ENCODE results near the gene B4GALT5. TPM values are rescaled to one million over a fixed set of nuclear protein-coding genes. Genes with fewer than 3 reads are reported as not detected.

Gene B4GALT5
- total RNA-seq, 1 experiment from 2014 or later = 63.1 TPM

DNA sequence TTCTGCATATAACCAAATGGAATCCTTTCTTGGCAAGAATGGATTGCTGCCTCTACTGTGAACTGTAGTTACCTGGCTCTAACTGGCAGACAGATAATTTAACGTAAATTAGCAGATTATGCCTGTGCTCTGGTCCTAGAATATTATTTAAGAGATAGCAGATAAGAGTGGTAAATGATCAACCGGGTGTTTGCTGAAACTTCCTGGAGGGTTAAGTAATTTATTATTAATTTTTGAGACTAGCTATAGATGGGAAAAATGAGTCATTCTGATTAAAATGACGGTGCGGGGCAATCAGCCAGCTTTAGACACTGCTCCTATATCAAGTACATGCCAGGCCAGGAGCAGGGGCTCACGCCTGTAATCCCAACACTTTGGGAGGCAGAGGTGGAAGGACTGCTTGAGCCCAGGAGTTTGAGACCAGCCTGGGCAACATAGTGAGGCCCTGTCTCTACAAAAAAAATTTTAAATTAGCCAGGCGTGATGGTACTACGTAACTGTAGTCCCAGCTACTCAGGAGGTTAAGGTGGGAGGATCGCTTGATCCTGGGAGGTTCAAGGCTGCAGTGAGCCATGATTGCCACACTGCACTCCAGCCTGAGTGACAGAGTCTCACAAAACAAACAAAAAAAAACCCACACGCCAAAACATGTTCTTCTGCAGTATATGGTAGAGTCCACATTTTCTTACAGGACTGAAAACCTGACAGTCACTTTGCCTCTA lies 22.6 kb downstream of the B4GALT5 start:
- peaks cover 91% of the 10 kb centered on the region for H3F3A ChIP-seq (ENCODE audit: insufficient read depth, low read depth)
- no peak overlapping the region for H3K4me3 ChIP-seq
- peaks cover 100% of the 10 kb centered on the region for H3K79me2 ChIP-seq (ENCODE audit: low read depth)
- CTCF ChIA-PET = interaction anchor here (1.0 kb wide), 1 partner anchor 11 kb away, joined by 3 read pairs; no protein-coding TSS in a partner anchor
- peak overlapping the region; percentile 99 for H3K27ac ChIP-seq
- peaks cover 42% of the 10 kb centered on the region for H3K36me3 ChIP-seq (ENCODE audit: low read depth)
- peak overlapping the region; percentile 73 for H3K4me2 ChIP-seq
- no peak for DNase-seq
- H3K4me1 ChIP-seq (replicated peaks; ENCODE audit: insufficient read depth) = peaks cover 100% of the 10 kb centered on the region
- H2AFZ ChIP-seq = no peak overlapping the region
- BruUV-seq (replicated peaks) = no TSS peak
- no peaks in the 10 kb centered on the region for H3K9me2 ChIP-seq (ENCODE audit: insufficient read depth)
- POLR2A ChIA-PET (ENCODE audit: unreplicated experiment) = no interaction called here
- TF ChIP-seq, protein P1, sequence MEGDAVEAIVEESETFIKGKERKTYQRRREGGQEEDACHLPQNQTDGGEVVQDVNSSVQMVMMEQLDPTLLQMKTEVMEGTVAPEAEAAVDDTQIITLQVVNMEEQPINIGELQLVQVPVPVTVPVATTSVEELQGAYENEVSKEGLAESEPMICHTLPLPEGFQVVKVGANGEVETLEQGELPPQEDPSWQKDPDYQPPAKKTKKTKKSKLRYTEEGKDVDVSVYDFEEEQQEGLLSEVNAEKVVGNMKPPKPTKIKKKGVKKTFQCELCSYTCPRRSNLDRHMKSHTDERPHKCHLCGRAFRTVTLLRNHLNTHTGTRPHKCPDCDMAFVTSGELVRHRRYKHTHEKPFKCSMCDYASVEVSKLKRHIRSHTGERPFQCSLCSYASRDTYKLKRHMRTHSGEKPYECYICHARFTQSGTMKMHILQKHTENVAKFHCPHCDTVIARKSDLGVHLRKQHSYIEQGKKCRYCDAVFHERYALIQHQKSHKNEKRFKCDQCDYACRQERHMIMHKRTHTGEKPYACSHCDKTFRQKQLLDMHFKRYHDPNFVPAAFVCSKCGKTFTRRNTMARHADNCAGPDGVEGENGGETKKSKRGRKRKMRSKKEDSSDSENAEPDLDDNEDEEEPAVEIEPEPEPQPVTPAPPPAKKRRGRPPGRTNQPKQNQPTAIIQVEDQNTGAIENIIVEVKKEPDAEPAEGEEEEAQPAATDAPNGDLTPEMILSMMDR (conservative IDR thresholded peaks at IDR 0.05) = no peak
- TF ChIP-seq EZH2 (IDR thresholded peaks at IDR 0.05; ENCODE audit: low read depth) = no peak
- H4K20me1 ChIP-seq (ENCODE audit: insufficient read depth) = peaks cover 24% of the 10 kb centered on the region
- intact Hi-C loops (cut with micrococcal nuclease; ENCODE audit: unreplicated experiment) = no loop called here
- no peaks in the 10 kb centered on the region for H3K27me3 ChIP-seq (ENCODE audit: insufficient read depth, low read depth)
- no peaks in the 10 kb centered on the region for H3K9me3 ChIP-seq (ENCODE audit: insufficient read depth, low read depth)

DNA sequence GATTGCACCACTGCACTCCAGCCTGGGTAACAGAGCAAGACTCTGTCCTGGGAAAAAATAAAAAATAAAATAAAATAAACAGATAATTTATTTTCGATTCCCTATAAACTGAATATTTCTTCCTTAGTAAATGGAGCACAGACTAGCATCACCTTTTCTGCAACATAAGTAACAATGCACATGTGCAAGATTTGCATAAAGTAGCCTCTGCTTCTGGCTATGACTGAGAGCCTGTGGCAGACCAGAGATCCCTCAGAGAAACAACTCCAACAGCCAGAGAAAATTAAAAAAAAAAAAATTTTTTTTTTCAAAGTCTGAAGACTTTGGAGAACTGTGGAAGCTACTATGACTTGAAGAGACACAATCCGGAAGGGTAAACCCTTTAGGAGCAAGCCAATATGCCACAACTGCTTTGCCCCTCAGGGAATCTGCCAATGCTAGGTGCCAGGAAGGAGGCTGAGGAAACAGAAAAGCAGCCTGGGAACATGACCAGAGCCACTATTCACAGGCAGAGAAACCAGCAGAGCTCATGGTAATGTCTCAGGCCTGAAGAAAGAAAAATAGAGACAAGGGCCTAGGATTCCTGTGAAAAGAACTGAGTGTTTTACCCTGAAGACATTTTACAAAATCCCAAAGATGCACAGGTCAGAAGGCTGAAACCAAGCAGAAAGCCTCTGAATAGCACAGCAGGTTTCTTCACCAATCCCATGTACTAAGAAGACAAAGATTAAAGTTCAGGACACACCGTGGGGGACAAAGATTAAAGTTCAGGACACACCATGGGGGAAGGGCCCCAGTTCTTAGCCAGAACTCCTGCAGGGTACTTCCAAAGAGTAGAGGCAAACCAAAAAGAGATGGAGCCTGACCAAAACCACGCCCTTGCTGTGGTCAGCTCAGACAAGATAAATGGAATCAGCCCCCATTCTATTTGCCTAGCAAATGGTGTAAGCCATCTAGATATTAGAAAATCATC lies 25.8 kb downstream of the B4GALT5 start:
- H3F3A ChIP-seq (ENCODE audit: insufficient read depth, low read depth) = peaks cover 90% of the 10 kb centered on the region
- peaks cover 98% of the 10 kb centered on the region for H3K4me1 ChIP-seq (replicated peaks; ENCODE audit: insufficient read depth)
- intact Hi-C loops (cut with micrococcal nuclease; ENCODE audit: unreplicated experiment) = no loop called here
- H3K27me3 ChIP-seq (ENCODE audit: insufficient read depth, low read depth) = no peaks in the 10 kb centered on the region
- no peak overlapping the region for H3K4me2 ChIP-seq
- no peak for TF ChIP-seq EZH2 (IDR thresholded peaks at IDR 0.05; ENCODE audit: low read depth)
- TF ChIP-seq, protein P1 (conservative IDR thresholded peaks at IDR 0.05) = no peak
- BruUV-seq (replicated peaks) = no TSS peak
- H2AFZ ChIP-seq = no peak overlapping the region
- H4K20me1 ChIP-seq (ENCODE audit: insufficient read depth) = peaks cover 19% of the 10 kb centered on the region
- H3K9me2 ChIP-seq (ENCODE audit: insufficient read depth) = no peaks in the 10 kb centered on the region
- no peak overlapping the region for H3K4me3 ChIP-seq
- peak overlapping the region; percentile 37 for H3K27ac ChIP-seq
- ChIA-PET POLR2A (ENCODE audit: unreplicated experiment) (interaction anchor here (0.5 kb wide), 1 partner anchor 27 kb away, joined by 8 read pairs; no protein-coding TSS in a partner anchor), CTCF (no interaction called here)
- no peak for DNase-seq
- H3K79me2 ChIP-seq (ENCODE audit: low read depth) = peaks cover 100% of the 10 kb centered on the region
- H3K9me3 ChIP-seq (ENCODE audit: insufficient read depth, low read depth) = no peaks in the 10 kb centered on the region
- H3K36me3 ChIP-seq (ENCODE audit: low read depth) = peaks cover 58% of the 10 kb centered on the region

DNA sequence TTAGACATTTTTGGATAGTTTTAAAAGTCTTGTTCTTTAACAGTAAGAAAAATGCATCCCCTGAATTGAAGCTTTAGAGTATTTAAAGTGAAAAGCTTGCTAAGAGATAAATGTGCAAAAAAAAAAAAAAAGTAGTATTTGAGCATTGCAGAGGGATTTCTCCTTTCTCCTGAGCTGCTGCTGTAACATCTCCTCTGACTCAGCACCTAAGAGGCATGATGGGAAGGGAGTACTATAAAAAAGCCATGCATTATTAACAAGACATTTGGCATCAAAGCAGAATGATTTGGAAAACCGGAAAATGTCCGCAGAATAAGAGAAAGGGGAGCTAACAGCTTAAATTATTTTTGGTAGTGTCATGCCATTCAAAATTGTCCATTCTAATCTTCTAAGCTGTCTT lies 27.9 kb downstream of the B4GALT5 start:
- no peak for DNase-seq
- no peaks in the 10 kb centered on the region for H3K9me3 ChIP-seq (ENCODE audit: insufficient read depth, low read depth)
- H2AFZ ChIP-seq = no peak overlapping the region
- TF ChIP-seq, protein P1 (conservative IDR thresholded peaks at IDR 0.05) = no peak
- TF ChIP-seq EZH2 (IDR thresholded peaks at IDR 0.05; ENCODE audit: low read depth) = no peak
- intact Hi-C loops (cut with micrococcal nuclease; ENCODE audit: unreplicated experiment) = no loop called here
- no peaks in the 10 kb centered on the region for H3K27me3 ChIP-seq (ENCODE audit: insufficient read depth, low read depth)
- BruUV-seq (replicated peaks) = no TSS peak
- peaks cover 98% of the 10 kb centered on the region for H3K4me1 ChIP-seq (replicated peaks; ENCODE audit: insufficient read depth)
- peaks cover 19% of the 10 kb centered on the region for H4K20me1 ChIP-seq (ENCODE audit: insufficient read depth)
- H3F3A ChIP-seq (ENCODE audit: insufficient read depth, low read depth) = peaks cover 93% of the 10 kb centered on the region
- peaks cover 53% of the 10 kb centered on the region for H3K36me3 ChIP-seq (ENCODE audit: low read depth)
- peaks cover 99% of the 10 kb centered on the region for H3K79me2 ChIP-seq (ENCODE audit: low read depth)
- peak overlapping the region; percentile 4; the same call in 1 of the 2 replicates for H3K4me2 ChIP-seq
- H3K27ac ChIP-seq = peak overlapping the region; percentile 91
- POLR2A ChIA-PET (ENCODE audit: unreplicated experiment) = interaction anchor here (0.7 to 0.8 kb wide), 2 partner anchors 105 to 382 kb away, joined by 3 to 9 read pairs; no protein-coding TSS in a partner anchor
- no peaks in the 10 kb centered on the region for H3K9me2 ChIP-seq (ENCODE audit: insufficient read depth)
- no peak overlapping the region for H3K4me3 ChIP-seq
- CTCF ChIA-PET = interaction anchor here (0.7 kb wide), 1 partner anchor 208 kb away, joined by 8 read pairs; no protein-coding TSS in a partner anchor

Measured in PC-9 (cell line).